ENCODE data around the gene TMEM272.

TMEM272 gene

DNA sequence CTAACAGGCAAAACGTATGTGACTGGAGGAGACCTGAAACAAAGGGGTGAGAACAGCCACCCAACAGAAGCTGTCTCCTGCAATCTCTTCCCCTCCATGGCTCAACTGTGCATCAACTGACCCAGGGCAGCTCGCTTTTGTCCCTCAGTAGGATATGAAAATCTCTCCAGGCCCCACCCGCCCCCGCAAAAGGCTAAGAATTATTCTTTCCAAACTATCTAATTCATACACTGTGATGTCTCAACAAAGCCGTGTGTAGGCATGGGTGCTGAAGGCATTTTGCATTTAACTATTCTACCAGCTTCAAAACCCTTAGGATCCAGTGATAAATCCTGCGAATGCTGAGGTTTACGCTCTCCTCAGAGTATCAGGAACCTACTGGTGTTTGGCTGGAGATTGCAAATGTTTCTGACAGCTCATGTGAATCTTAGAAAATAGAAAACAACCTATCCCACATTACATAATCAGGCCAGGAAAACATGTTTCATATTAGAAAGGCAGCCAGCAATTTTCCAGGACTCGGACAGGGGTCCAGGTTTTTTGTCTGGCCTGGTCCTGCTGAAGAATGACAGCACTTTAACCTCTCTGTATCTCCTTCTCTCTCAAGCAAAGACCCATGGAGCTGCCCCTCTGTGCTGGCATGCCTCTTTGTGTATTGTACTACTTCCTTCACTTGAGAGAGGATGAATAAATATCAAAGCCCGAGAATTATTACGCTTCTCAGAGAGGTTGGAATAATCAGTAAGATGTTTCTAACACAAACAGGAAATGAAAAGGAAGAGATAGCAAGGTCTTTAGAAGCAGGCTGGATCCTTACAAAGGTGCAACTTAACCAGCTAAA is 58.3 kb downstream of the TMEM272 start:
- in situ Hi-C loops (cut with MboI; ENCODE audit: low sequenced_read_pairs, unreplicated experiment) = loop anchor here (25.0 kb wide), 1 partner anchor 499 kb away; no protein-coding TSS in a partner anchor
- TF ChIP-seq, protein P1, sequence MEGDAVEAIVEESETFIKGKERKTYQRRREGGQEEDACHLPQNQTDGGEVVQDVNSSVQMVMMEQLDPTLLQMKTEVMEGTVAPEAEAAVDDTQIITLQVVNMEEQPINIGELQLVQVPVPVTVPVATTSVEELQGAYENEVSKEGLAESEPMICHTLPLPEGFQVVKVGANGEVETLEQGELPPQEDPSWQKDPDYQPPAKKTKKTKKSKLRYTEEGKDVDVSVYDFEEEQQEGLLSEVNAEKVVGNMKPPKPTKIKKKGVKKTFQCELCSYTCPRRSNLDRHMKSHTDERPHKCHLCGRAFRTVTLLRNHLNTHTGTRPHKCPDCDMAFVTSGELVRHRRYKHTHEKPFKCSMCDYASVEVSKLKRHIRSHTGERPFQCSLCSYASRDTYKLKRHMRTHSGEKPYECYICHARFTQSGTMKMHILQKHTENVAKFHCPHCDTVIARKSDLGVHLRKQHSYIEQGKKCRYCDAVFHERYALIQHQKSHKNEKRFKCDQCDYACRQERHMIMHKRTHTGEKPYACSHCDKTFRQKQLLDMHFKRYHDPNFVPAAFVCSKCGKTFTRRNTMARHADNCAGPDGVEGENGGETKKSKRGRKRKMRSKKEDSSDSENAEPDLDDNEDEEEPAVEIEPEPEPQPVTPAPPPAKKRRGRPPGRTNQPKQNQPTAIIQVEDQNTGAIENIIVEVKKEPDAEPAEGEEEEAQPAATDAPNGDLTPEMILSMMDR (IDR thresholded peaks at IDR 0.05; ENCODE audit: borderline replicate concordance, control extremely low read depth, extremely low read depth, insufficient read depth, missing control alignments) = no peak
- DNase-seq (ENCODE audit: low spot score) = no peak

DNA sequence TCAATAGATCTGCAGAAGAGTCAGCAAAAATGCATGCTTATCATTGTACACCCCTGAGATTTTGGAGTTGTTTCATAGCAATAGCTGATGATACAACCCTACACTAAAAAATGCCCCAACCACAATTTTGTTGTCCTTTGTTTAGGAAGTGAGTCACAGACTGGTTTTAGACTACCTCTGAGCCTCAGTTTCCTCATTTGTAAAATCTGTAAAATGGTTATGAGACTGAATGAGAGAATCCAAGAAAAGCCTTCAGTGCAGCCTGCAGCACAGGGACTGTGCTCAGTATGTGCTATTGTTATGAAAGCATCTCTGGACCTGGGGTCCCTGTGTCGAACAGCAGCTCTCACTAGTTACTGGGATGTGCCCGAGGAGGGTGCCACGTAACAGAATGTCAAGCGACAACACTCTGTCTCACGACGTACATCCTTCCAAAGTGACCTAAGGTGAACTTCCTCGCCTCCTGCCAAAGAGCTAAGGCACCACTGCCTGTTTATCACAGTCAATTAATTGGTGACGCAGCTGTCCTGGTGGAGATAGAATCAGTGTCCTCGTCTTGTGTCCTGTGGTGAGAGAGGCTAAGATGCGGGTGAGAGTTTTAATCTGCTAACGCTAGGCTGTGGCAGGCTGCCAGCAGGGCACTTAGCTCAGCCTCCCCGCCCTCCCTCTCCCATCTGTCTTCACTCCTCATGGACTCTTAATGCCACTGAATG is 59.1 kb downstream of the TMEM272 start:
- DNase-seq (ENCODE audit: low spot score) = no peak
- in situ Hi-C loops (cut with MboI; ENCODE audit: low sequenced_read_pairs, unreplicated experiment) = loop anchor here (25.0 kb wide), 1 partner anchor 499 kb away; no protein-coding TSS in a partner anchor
- TF ChIP-seq, protein P1 (IDR thresholded peaks at IDR 0.05; ENCODE audit: borderline replicate concordance, control extremely low read depth, extremely low read depth, insufficient read depth, missing control alignments) = no peak

DNA sequence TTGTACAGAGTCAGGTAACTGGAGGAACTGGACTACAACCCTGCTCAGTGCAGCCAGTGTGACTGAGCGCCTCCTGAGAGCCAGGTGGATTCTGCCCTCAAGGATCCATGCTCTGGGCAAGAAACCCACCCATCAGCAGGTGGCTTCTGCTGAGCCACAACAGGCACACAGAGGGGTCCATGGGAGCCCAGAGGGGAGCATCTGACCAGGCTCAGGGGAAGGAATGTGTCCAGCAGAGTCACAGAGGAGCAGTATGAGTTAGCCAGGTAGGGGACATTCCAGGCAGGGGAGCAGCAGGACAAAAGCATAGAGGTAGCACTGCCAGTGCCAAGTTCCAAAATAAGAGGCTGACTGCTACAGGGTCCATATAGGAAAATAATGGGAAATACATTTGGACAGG is 60.9 kb downstream of the TMEM272 start:
- in situ Hi-C loops (cut with MboI; ENCODE audit: low sequenced_read_pairs, unreplicated experiment) = loop anchor here (25.0 kb wide), 1 partner anchor 497 kb away; no protein-coding TSS in a partner anchor
- DNase-seq (ENCODE audit: low spot score) = no peak
- TF ChIP-seq, protein P1 (IDR thresholded peaks at IDR 0.05; ENCODE audit: borderline replicate concordance, control extremely low read depth, extremely low read depth, insufficient read depth, missing control alignments) = no peak

DNA sequence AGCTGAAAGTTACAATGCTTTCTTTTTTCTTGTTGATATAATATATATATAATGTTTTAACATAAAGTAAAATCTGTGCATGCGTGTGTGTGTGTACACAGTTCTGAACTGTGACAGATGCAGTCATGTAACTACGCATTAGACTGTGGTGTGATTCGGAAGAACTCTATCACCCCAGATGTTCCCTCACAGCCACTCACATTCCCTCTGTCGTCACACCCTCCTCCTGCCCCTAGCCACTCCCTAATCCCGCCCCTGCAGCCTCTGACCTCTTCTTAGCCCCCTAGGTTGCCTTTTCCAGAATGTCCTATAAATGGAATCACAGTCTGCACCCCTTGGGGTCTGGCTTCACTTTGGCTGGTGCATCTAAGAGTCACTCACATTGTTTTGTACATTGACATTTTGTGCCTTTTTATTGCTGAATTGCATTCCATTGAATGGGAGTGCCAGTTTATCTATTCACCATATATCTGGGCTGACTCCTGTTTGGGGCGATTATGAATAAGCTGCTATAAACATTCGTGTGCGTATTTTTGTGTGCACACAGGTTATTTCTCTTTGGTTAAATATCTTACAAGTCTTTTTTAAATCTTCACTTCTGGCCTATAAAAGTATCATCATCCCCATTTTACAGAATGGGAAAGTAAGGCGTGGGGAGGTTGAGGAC is 61.4 kb downstream of the TMEM272 start:
- no peak for DNase-seq (ENCODE audit: low spot score)
- TF ChIP-seq, protein P1 (IDR thresholded peaks at IDR 0.05; ENCODE audit: borderline replicate concordance, control extremely low read depth, extremely low read depth, insufficient read depth, missing control alignments) = no peak
- in situ Hi-C loops (cut with MboI; ENCODE audit: low sequenced_read_pairs, unreplicated experiment) = loop anchor here (25.0 kb wide), 1 partner anchor 496 kb away; no protein-coding TSS in a partner anchor

DNA sequence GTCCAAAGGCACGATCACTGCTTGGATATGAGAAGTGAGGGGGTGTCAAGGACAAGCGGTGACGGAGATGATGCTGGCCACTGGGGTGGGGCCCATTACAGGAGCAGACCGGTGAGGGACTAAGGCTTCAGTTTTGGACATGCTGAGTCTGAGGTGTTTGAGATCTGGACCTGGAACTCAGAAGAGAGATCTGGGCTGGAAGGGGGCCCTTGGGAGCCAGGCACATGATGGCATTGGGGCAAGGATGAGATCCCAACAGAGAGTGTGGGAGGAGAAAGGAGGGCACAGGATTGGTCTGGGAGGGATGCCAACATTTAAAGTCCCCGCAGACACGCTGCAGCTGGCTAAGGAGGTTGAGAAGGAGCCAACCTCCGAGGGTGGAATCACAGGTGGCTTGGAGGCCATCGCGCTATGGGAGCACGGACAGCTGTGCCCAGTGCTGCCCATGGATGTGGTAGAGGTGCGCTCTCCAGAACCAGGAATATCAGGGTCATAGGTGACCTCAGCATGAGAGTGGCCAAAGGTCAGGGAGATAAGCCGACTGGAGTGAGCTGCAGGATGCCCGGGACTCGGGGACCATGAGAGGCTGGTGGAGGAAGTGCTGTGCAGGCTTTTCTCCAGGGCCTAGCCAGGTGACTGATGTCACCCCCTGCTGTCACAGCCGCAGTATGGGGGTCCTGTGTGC is 62.8 kb downstream of the TMEM272 start:
- TF ChIP-seq, protein P1 (IDR thresholded peaks at IDR 0.05; ENCODE audit: borderline replicate concordance, control extremely low read depth, extremely low read depth, insufficient read depth, missing control alignments) = no peak
- in situ Hi-C loops (cut with MboI; ENCODE audit: low sequenced_read_pairs, unreplicated experiment) = loop anchor here (25.0 kb wide), 1 partner anchor 495 kb away; no protein-coding TSS in a partner anchor
- DNase-seq (ENCODE audit: low spot score) = no peak

Data from GM13976 (cell line).